ENCODE data around the gene RAB12. TPM values are rescaled to one million over a fixed set of nuclear protein-coding genes. Genes with fewer than 3 reads are reported as not detected.

Gene RAB12
- 49.0 and 61.2 TPM in 2 replicates for total RNA-seq

GRCh38 chr18:8608795-8609658, at the start of gene RAB12:
Gene RAB12, plus strand, starts transcription at chr18:8609437. Its CDS starts 3 bp downstream, at chr18:8609440.

Other genes starting within 250 kb of the RAB12 start
- gene MTCL1, start 96.1 kb downstream of the RAB12 start, total RNA-seq, result 13.4 and 22.2 TPM in 2 replicates

Measured in vein endothelial cell (primary cell).